ENCODE results near the gene RPE65.
"Not testable (repeated sequence)": the region's sequence is repeated elsewhere in the genome, so short reads cannot be mapped to it uniquely, and the experiment has no call there.

Gene RPE65

GRCh38 chr1:68449901-68450300 is at the start of gene RPE65:
Gene RPE65 (minus strand): TSS chr1:68449954. CDS start chr1:68449905, 49 bp downstream.
- DNase-seq (ENCODE audit: low read depth): no peak

- DNase-seq (ENCODE audit: low read depth): no peak
Observed at GRCh38 chr1:68497358-68497698, 47.6 kb upstream of the RPE65 start.

GRCh38 chr1:68496680-68497357 is 47.1 kb upstream of the RPE65 start, which contains the start of gene DEPDC1:
Gene DEPDC1 (minus strand): TSS chr1:68497082. CDS start chr1:68496999, 83 bp downstream.
- DNase-seq (ENCODE audit: low read depth): peak; percentile 51

- no peak for DNase-seq (ENCODE audit: low read depth)
Observed at GRCh38 chr1:68495968-68496679, 46.4 kb upstream of the RPE65 start.

- DNase-seq (ENCODE audit: low read depth): no peak
Observed at GRCh38 chr1:68495532-68495931, 45.8 kb upstream of the RPE65 start.

GRCh38 chr1:68493193-68493592 is 43.4 kb upstream of the RPE65 start:
- no peak for DNase-seq (ENCODE audit: low read depth)

GRCh38 chr1:68492255-68492654 is 42.5 kb upstream of the RPE65 start:
- DNase-seq (ENCODE audit: low read depth): not testable (repeated sequence)

- no peak for DNase-seq (ENCODE audit: low read depth)
Observed at GRCh38 chr1:68490046-68490651, 40.4 kb upstream of the RPE65 start.

GRCh38 chr1:68485431-68486022 is 35.8 kb upstream of the RPE65 start:
- DNase-seq (ENCODE audit: low read depth): no peak

- no peak for DNase-seq (ENCODE audit: low read depth)
Observed at GRCh38 chr1:68484618-68485017, 34.9 kb upstream of the RPE65 start.

GRCh38 chr1:68481041-68481440 is 31.3 kb upstream of the RPE65 start:
- no peak for DNase-seq (ENCODE audit: low read depth)

GRCh38 chr1:68479501-68479900 is 29.7 kb upstream of the RPE65 start:
- DNase-seq (ENCODE audit: low read depth): no peak

- DNase-seq (ENCODE audit: low read depth): no peak
Observed at GRCh38 chr1:68478662-68479061, 28.9 kb upstream of the RPE65 start.

GRCh38 chr1:68476626-68477025 is 26.9 kb upstream of the RPE65 start:
- DNase-seq (ENCODE audit: low read depth): not testable (repeated sequence)

GRCh38 chr1:68473060-68473459 is 23.3 kb upstream of the RPE65 start:
- DNase-seq (ENCODE audit: low read depth): no peak

GRCh38 chr1:68470388-68470970 is 20.7 kb upstream of the RPE65 start:
- no peak for DNase-seq (ENCODE audit: low read depth)

GRCh38 chr1:68464891-68465290 is 15.1 kb upstream of the RPE65 start:
- no peak for DNase-seq (ENCODE audit: low read depth)

GRCh38 chr1:68460935-68461334 is 11.2 kb upstream of the RPE65 start:
- DNase-seq (ENCODE audit: low read depth): no peak

- no peak for DNase-seq (ENCODE audit: low read depth)
Observed at GRCh38 chr1:68459796-68460195, 10.0 kb upstream of the RPE65 start.

GRCh38 chr1:68459091-68459490 is 9.3 kb upstream of the RPE65 start:
- no peak for DNase-seq (ENCODE audit: low read depth)

- no peak for DNase-seq (ENCODE audit: low read depth)
Observed at GRCh38 chr1:68456202-68456601, 6.4 kb upstream of the RPE65 start.

GRCh38 chr1:68454534-68454933 is 4.8 kb upstream of the RPE65 start:
- DNase-seq (ENCODE audit: low read depth): no peak
